ENCODE measurements around the gene ELL.

The ELL gene

DNA sequence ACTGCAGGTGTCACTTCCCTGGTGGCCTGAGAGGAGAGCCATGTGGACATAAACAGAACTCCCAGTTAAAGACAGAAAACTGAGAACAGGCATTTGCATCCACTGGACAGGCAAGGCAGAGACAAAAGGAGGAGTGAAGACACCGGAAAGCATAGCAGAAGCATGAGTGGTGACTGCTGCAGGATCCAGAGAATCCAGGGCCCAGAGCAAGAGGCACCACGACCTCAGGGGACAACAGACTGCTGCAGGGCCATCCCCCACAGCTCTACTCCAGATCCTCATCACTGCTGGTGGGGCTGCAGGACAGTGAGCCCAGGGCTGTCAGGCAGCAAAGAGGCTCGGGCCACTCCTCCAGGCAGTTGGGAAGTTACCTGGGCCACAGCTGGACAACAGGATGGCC lies 69.5 kb downstream of the ELL start:
- Histone ChIP-seq H3K4me2 (ENCODE audit: low read depth, low read length, poor library complexity, severe bottlenecking) (no peak overlapping the region), H3K79me2 (ENCODE audit: insufficient read depth, low read length) (no peaks in the 10 kb centered on the region), H2AFZ (ENCODE audit: low read depth, low read length, severe bottlenecking) (no peak overlapping the region), H3K9me3 (ENCODE audit: insufficient read depth, low read length) (no peaks in the 10 kb centered on the region), H3K9ac (ENCODE audit: low read length) (no peak overlapping the region), H3K36me3 (ENCODE audit: low read length) (no peaks in the 10 kb centered on the region), H4K20me1 (ENCODE audit: low read depth, low read length) (no peaks in the 10 kb centered on the region), H3K27me3 (ENCODE audit: low read length) (no peaks in the 10 kb centered on the region), H3F3A (ENCODE audit: insufficient read depth) (no peaks in the 10 kb centered on the region), H3K4me3 (ENCODE audit: insufficient read depth, low read length, poor library complexity, severe bottlenecking) (no peak overlapping the region), H3K9me2 (replicated peaks; ENCODE audit: insufficient read depth, low read length) (no peaks in the 10 kb centered on the region), H3K27ac (ENCODE audit: low read depth, low read length) (no peak overlapping the region)
- no peak for TF ChIP-seq EZH2phosphoT487 (conservative IDR thresholded peaks at IDR 0.05; ENCODE audit: low read length)
- TF ChIP-seq CTCF (IDR thresholded peaks at IDR 0.05; ENCODE audit: insufficient read depth, low read length, poor library complexity, severe bottlenecking): no peak

- Histone ChIP-seq H3K79me2 (ENCODE audit: insufficient read depth, low read length) (no peaks in the 10 kb centered on the region), H3K27me3 (ENCODE audit: low read length) (no peaks in the 10 kb centered on the region), H3K9me2 (replicated peaks; ENCODE audit: insufficient read depth, low read length) (no peaks in the 10 kb centered on the region), H3K4me2 (ENCODE audit: low read depth, low read length, poor library complexity, severe bottlenecking) (no peak overlapping the region), H3K9me3 (ENCODE audit: insufficient read depth, low read length) (no peaks in the 10 kb centered on the region), H2AFZ (ENCODE audit: low read depth, low read length, severe bottlenecking) (no peak overlapping the region), H3K9ac (ENCODE audit: low read length) (no peak overlapping the region), H4K20me1 (ENCODE audit: low read depth, low read length) (no peaks in the 10 kb centered on the region), H3F3A (ENCODE audit: insufficient read depth) (no peaks in the 10 kb centered on the region), H3K36me3 (ENCODE audit: low read length) (no peaks in the 10 kb centered on the region), H3K4me3 (ENCODE audit: insufficient read depth, low read length, poor library complexity, severe bottlenecking) (no peak overlapping the region), H3K27ac (ENCODE audit: low read depth, low read length) (no peak overlapping the region)
- TF ChIP-seq EZH2phosphoT487 (conservative IDR thresholded peaks at IDR 0.05; ENCODE audit: low read length) (no peak), CTCF (IDR thresholded peaks at IDR 0.05; ENCODE audit: insufficient read depth, low read length, poor library complexity, severe bottlenecking) (peak; percentile 93)
These were observed 70.7 kb downstream of the ELL start for GRCh38 chr19:18450931-18451836.

GRCh38 chr19:18450021-18450930 lies 71.6 kb downstream of the ELL start:
- no peak overlapping the region for H3K4me2 ChIP-seq (ENCODE audit: low read depth, low read length, poor library complexity, severe bottlenecking)
- H3K9me3 ChIP-seq (ENCODE audit: insufficient read depth, low read length): no peaks in the 10 kb centered on the region
- H3K9ac ChIP-seq (ENCODE audit: low read length): no peak overlapping the region
- no peaks in the 10 kb centered on the region for H3F3A ChIP-seq (ENCODE audit: insufficient read depth)
- H3K9me2 ChIP-seq (replicated peaks; ENCODE audit: insufficient read depth, low read length): no peaks in the 10 kb centered on the region
- no peak overlapping the region for H3K4me3 ChIP-seq (ENCODE audit: insufficient read depth, low read length, poor library complexity, severe bottlenecking)
- TF ChIP-seq CTCF (IDR thresholded peaks at IDR 0.05; ENCODE audit: insufficient read depth, low read length, poor library complexity, severe bottlenecking): no peak
- TF ChIP-seq EZH2phosphoT487 (conservative IDR thresholded peaks at IDR 0.05; ENCODE audit: low read length): no peak
- H2AFZ ChIP-seq (ENCODE audit: low read depth, low read length, severe bottlenecking): no peak overlapping the region
- no peaks in the 10 kb centered on the region for H3K79me2 ChIP-seq (ENCODE audit: insufficient read depth, low read length)
- H4K20me1 ChIP-seq (ENCODE audit: low read depth, low read length): no peaks in the 10 kb centered on the region
- no peak overlapping the region for H3K27ac ChIP-seq (ENCODE audit: low read depth, low read length)
- H3K27me3 ChIP-seq (ENCODE audit: low read length): no peaks in the 10 kb centered on the region
- H3K36me3 ChIP-seq (ENCODE audit: low read length): no peaks in the 10 kb centered on the region
